ENCODE results near the gene MYO1G.

The MYO1G gene

DNA sequence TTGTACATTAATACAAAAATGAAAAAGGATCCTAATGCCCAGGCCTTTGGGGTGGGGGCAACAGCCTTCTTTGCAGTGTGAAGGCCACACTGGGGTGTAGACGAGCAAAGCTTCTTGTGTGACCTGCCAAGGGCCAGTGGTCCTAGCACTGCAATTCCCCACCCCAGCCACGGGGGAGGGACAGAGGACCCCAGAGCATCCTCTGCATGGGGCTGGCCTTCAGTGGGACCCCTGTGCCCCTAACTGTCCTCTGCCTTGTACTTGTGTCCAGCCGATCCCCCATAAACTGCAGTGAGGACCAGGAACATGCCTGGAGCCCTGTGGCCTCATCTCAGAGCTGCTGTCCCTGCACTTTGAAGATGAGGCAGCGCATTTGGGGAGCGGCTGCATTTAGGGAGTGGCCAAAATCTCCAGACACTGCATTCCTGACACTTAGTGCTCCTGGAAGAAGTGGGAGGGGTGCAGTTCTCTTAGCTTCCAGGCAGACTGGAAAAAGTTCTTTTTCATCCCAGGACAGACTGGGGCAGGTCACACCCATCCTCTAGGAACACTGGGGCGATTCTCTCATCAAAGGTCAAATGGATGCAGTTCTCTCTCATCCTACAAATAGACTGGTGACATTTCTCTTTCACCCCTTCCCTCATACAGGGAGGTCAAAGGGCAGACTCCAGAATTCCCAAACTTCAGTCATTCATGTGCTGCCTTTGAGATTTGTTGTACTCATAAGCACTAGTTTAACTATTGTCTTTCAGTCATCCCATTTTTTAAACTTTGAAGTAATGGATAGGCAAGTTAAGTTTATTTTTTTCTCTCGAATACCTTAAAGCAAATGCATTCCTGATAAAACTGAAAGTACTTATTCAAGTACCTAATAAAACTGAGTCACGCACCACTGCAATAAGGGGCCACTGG lies 922 bp upstream of the MYO1G start:
- Mint-ChIP-seq H3K4me3 (peak overlapping the region; percentile 93), H3K4me1 (ENCODE audit: low read depth) (peaks cover 88% of the 10 kb centered on the region), H3K36me3 (ENCODE audit: low read depth) (peaks cover 97% of the 10 kb centered on the region), H3K27me3 (no peaks in the 10 kb centered on the region), H3K27ac (peak overlapping the region; percentile 100), H3K9me3 (no peaks in the 10 kb centered on the region)
- peak; percentile 55 for DNase-seq

GRCh38 chr7:44977959-44978335 lies 868 bp downstream of the MYO1G start:
- H3K4me3 Mint-ChIP-seq, result peak overlapping the region; percentile 93
- H3K27me3 Mint-ChIP-seq, result no peaks in the 10 kb centered on the region
- peak overlapping the region; percentile 100 for H3K27ac Mint-ChIP-seq
- H3K4me1 Mint-ChIP-seq (ENCODE audit: low read depth), result peaks cover 86% of the 10 kb centered on the region
- peaks cover 97% of the 10 kb centered on the region for H3K36me3 Mint-ChIP-seq (ENCODE audit: low read depth)
- H3K9me3 Mint-ChIP-seq, result no peaks in the 10 kb centered on the region
- DNase-seq, result peak; percentile 54

- Mint-ChIP-seq H3K9me3 (no peaks in the 10 kb centered on the region), H3K27ac (peak overlapping the region; percentile 100), H3K36me3 (ENCODE audit: low read depth) (peaks cover 97% of the 10 kb centered on the region), H3K4me3 (peak overlapping the region; percentile 93), H3K27me3 (no peaks in the 10 kb centered on the region), H3K4me1 (ENCODE audit: low read depth) (peaks cover 81% of the 10 kb centered on the region)
- peak; percentile 81 for DNase-seq
Observed at GRCh38 chr7:44977304-44977958, 1.4 kb downstream of the MYO1G start.

GRCh38 chr7:44976746-44977196 lies 2.0 kb downstream of the MYO1G start:
- peaks cover 79% of the 10 kb centered on the region for H3K4me1 Mint-ChIP-seq (ENCODE audit: low read depth)
- peaks cover 97% of the 10 kb centered on the region for H3K36me3 Mint-ChIP-seq (ENCODE audit: low read depth)
- DNase-seq, result no peak

GRCh38 chr7:44976040-44976745 lies 2.6 kb downstream of the MYO1G start:
- H3K27ac Mint-ChIP-seq, result peak overlapping the region; percentile 100
- H3K4me3 Mint-ChIP-seq, result peak overlapping the region; percentile 93
- peaks cover 97% of the 10 kb centered on the region for H3K36me3 Mint-ChIP-seq (ENCODE audit: low read depth)
- H3K9me3 Mint-ChIP-seq, result no peaks in the 10 kb centered on the region
- peaks cover 74% of the 10 kb centered on the region for H3K4me1 Mint-ChIP-seq (ENCODE audit: low read depth)
- H3K27me3 Mint-ChIP-seq, result no peaks in the 10 kb centered on the region
- DNase-seq, result no peak

More at GRCh38 chr7:44976746-44977196, 2.0 kb downstream of the MYO1G start:
- no peaks in the 10 kb centered on the region for H3K27me3 Mint-ChIP-seq
- H3K27ac Mint-ChIP-seq, result peak overlapping the region; percentile 100
- H3K9me3 Mint-ChIP-seq, result no peaks in the 10 kb centered on the region
- peak overlapping the region; percentile 93 for H3K4me3 Mint-ChIP-seq

DNA sequence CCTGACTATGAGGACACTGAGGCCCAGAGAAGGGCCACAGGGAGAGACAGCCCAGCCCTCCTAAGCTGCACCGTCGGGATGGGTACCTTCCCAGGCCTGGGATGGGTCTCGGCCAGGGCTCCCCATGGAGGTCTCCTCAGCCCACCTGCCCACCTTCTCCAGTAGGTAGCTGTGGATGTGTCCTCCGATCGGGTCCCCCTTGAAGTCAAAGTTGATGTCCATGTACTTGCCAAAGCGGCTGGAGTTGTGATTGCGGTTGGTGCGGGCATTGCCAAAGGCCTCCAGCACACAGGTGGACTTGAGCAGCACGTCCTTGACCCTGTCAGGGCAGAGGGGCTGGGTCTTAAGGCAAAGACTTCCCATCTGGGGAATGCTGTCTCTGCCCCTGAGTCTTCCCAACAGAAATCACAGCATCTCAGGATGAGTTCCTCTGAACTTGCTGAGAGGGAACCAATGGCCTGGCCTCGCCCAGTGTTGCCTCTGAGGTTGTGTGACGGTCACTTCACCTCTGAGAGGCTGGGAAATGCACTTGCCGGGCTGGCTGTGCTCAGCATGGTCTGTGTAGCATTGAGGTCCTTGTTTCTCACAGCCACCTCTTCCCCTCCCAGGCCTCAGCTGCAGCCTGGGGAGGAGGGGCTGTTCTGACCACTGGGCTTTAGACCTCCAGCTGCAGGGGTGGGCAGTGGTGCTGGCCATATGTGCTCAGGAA lies 3.3 kb downstream of the MYO1G start:
- Mint-ChIP-seq H3K4me3 (peak overlapping the region; percentile 93), H3K27me3 (no peaks in the 10 kb centered on the region), H3K4me1 (ENCODE audit: low read depth) (peaks cover 67% of the 10 kb centered on the region), H3K36me3 (ENCODE audit: low read depth) (peaks cover 98% of the 10 kb centered on the region), H3K9me3 (no peaks in the 10 kb centered on the region), H3K27ac (peak overlapping the region; percentile 100)
- DNase-seq, result no peak

GRCh38 chr7:44974549-44974948 lies 4.3 kb downstream of the MYO1G start:
- H3K9me3 Mint-ChIP-seq, result no peaks in the 10 kb centered on the region
- peaks cover 58% of the 10 kb centered on the region for H3K4me1 Mint-ChIP-seq (ENCODE audit: low read depth)
- peak overlapping the region; percentile 93 for H3K4me3 Mint-ChIP-seq
- DNase-seq, result no peak
- H3K27me3 Mint-ChIP-seq, result no peaks in the 10 kb centered on the region
- H3K36me3 Mint-ChIP-seq (ENCODE audit: low read depth), result peaks cover 97% of the 10 kb centered on the region
- peak overlapping the region; percentile 100 for H3K27ac Mint-ChIP-seq

DNA sequence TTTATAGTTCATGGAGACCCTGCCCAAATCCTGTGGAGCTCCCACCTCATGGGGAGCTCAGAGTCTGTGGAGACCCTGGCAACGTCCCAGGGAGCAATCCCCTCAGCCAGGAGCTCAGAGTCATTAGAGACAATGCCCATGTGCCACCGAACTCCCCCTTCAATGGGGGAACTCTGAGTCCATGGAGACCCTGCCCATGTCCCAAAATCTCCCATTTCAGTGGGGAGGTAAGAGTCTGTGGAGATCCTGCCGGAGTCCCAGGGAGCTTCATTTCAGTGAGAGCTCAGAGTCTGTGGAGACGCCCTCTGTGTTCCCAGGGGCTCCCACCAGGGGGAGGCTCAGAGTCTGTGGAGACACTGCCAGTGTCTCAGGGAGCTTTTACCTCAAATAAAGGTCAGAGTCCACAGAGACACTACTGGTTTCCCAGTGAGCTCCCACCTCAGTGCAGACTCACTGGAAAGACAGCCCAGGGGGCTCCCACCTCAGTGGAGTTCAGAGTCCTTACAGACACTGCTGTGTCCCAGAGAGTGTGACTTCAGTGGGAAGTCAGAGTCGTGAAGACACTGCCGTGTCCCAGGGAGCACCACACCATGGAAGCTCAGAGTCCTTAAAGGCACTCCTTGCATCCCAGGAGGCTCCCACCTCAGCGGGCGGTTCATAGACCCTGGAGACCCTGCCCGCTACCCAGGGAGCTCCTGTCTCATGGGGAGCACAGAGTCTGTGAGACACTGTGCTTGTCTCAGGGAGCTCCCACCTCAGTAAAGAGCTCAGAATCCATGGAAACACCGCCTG lies 5.0 kb downstream of the MYO1G start:
- Mint-ChIP-seq H3K27me3 (no peaks in the 10 kb centered on the region), H3K36me3 (ENCODE audit: low read depth) (peaks cover 99% of the 10 kb centered on the region), H3K4me3 (no peak overlapping the region), H3K9me3 (no peaks in the 10 kb centered on the region), H3K27ac (peak overlapping the region; percentile 100), H3K4me1 (ENCODE audit: low read depth) (peaks cover 55% of the 10 kb centered on the region)
- DNase-seq, result peak; percentile 67

DNA sequence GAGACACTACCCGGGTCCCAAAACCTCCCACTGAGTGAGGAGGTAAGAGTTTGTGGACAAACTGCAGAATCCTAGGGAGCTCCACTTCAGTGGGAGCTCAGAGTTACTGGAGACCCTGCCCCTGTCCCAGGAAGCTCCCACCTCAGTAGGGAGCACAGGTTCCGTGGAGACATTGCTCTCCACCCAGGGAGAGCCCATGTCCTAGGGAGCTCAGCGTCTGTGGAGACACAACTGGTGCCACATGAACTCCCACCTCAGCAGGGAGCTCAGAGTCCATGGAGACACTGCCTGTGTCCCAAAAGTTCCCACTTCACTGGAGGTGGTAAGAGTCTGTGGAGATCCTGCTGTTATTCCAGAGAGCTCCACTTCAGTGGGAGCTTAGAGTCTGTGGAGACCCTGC lies 6.3 kb downstream of the MYO1G start:
- Mint-ChIP-seq H3K4me3 (no peak overlapping the region), H3K9me3 (no peaks in the 10 kb centered on the region), H3K27ac (peak overlapping the region; percentile 100), H3K36me3 (ENCODE audit: low read depth) (peaks cover 99% of the 10 kb centered on the region), H3K4me1 (ENCODE audit: low read depth) (peaks cover 51% of the 10 kb centered on the region), H3K27me3 (no peaks in the 10 kb centered on the region)
- DNase-seq, result peak; percentile 27

- Mint-ChIP-seq H3K9me3 (no peaks in the 10 kb centered on the region), H3K27ac (peak overlapping the region; percentile 100), H3K4me3 (no peak overlapping the region), H3K27me3 (no peaks in the 10 kb centered on the region), H3K36me3 (ENCODE audit: low read depth) (peaks cover 99% of the 10 kb centered on the region), H3K4me1 (ENCODE audit: low read depth) (peaks cover 48% of the 10 kb centered on the region)
- peak; percentile 30 for DNase-seq
Observed at GRCh38 chr7:44971902-44972441, 6.8 kb downstream of the MYO1G start.

DNA sequence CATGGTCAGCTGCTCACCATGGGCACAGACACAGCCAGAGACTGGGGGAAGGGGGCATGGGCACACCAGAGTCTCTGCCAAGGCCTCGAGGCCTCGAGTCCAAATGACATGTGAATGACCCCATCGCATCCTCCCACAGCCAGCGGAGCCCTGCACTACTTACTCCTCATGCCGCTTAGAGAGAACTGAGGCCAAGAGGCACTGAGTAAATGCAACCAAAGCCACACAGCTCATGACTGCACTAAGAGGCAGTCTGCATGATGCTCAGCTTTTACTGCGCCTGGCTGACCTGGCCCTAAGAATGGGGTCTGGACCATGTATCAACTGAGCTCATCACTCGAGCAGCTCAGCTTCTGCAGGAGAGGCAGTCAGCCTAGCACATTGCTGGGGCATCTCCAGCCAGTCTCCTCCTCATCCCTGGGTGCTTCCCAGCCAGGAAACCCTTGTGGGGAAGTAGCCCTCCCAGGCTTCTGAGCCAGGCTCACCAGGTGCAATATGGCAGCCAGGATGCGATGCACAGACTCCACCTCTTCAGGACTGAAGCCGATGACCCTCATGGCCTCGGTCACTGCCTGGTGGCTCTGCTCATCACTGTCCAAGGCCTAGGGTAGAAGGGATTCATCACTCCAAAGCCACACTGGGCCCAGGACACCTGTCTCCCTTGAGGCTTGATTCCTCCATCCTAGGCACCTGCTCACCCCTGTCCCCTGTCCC lies 7.5 kb downstream of the MYO1G start:
- no peaks in the 10 kb centered on the region for H3K9me3 Mint-ChIP-seq
- H3K27me3 Mint-ChIP-seq, result no peaks in the 10 kb centered on the region
- peaks cover 44% of the 10 kb centered on the region for H3K4me1 Mint-ChIP-seq (ENCODE audit: low read depth)
- peaks cover 99% of the 10 kb centered on the region for H3K36me3 Mint-ChIP-seq (ENCODE audit: low read depth)
- no peak for DNase-seq
- no peak overlapping the region for H3K4me3 Mint-ChIP-seq
- H3K27ac Mint-ChIP-seq, result peak overlapping the region; percentile 100

GRCh38 chr7:44970523-44971051 lies 8.2 kb downstream of the MYO1G start:
- no peak for DNase-seq
- peaks cover 99% of the 10 kb centered on the region for H3K36me3 Mint-ChIP-seq (ENCODE audit: low read depth)
- peaks cover 37% of the 10 kb centered on the region for H3K4me1 Mint-ChIP-seq (ENCODE audit: low read depth)
- H3K27me3 Mint-ChIP-seq, result no peaks in the 10 kb centered on the region
- H3K4me3 Mint-ChIP-seq, result no peak overlapping the region
- peak overlapping the region; percentile 11 for H3K27ac Mint-ChIP-seq
- H3K9me3 Mint-ChIP-seq, result no peaks in the 10 kb centered on the region
